Effector CD4-positive, alpha-beta T cell (primary cell): ENCODE data around the gene TECTA.
"Not testable (repeated sequence)": the region's sequence is repeated elsewhere in the genome, so short reads cannot be mapped to it uniquely, and the experiment has no call there.

Experiments
- DNase-seq: peaks from one replicate; pipeline ENCODE4 v3.0.0-alpha.2; 2020

Gene TECTA

GRCh38 chr11:121099364-121099763 lies 1.7 kb upstream of the TECTA start:
- no peak for DNase-seq

GRCh38 chr11:121099885-121100284 lies 1.2 kb upstream of the TECTA start:
- no peak for DNase-seq

GRCh38 chr11:121104312-121104762 lies 3.3 kb downstream of the TECTA start:
- no peak for DNase-seq

- no peak for DNase-seq
These were observed 4.0 kb downstream of the TECTA start for GRCh38 chr11:121105063-121105480.

- no peak for DNase-seq
These were observed 4.6 kb downstream of the TECTA start for GRCh38 chr11:121105481-121106195.

GRCh38 chr11:121106812-121107211 lies 5.8 kb downstream of the TECTA start:
- no peak for DNase-seq

GRCh38 chr11:121108413-121108812 lies 7.4 kb downstream of the TECTA start:
- DNase-seq = no peak

GRCh38 chr11:121109471-121109870 lies 8.4 kb downstream of the TECTA start:
- DNase-seq = no peak

- DNase-seq = no peak
These were observed 9.0 kb downstream of the TECTA start for GRCh38 chr11:121109916-121110586.

GRCh38 chr11:121110871-121111724 lies 10.1 kb downstream of the TECTA start:
- no peak for DNase-seq

- no peak for DNase-seq
These were observed 11.7 kb downstream of the TECTA start for GRCh38 chr11:121112498-121113455.

- DNase-seq = no peak
These were observed 12.6 kb downstream of the TECTA start for GRCh38 chr11:121113611-121114010.

- DNase-seq = not testable (repeated sequence)
These were observed 14.0 kb downstream of the TECTA start for GRCh38 chr11:121115024-121115423.

- DNase-seq = no peak
These were observed 16.7 kb downstream of the TECTA start for GRCh38 chr11:121117788-121118187.

GRCh38 chr11:121119440-121119839 lies 18.4 kb downstream of the TECTA start:
- DNase-seq = no peak

GRCh38 chr11:121122328-121122727 lies 21.3 kb downstream of the TECTA start:
- DNase-seq = no peak

GRCh38 chr11:121123496-121124069 lies 22.5 kb downstream of the TECTA start:
- DNase-seq = no peak

GRCh38 chr11:121127809-121128208 lies 26.8 kb downstream of the TECTA start:
- DNase-seq = no peak

- DNase-seq = no peak
These were observed 28.6 kb downstream of the TECTA start for GRCh38 chr11:121129362-121130340.

- no peak for DNase-seq
These were observed 30.6 kb downstream of the TECTA start for GRCh38 chr11:121131656-121132055.
